Keratinocyte (primary cell): Measurements from ENCODE around the gene IPO8.

Source experiments
- EZH2 ChIP-seq: IDR thresholded peaks from one replicate; pipeline ENCODE4 v1.6.1; 2012; ENCODE audit warnings: inconsistent platforms, mild to moderate bottlenecking, low read length, moderate library complexity
- TF ChIP-seq, protein P1 (sequence below), 3 experiments: IDR thresholded peaks in 1 of 3; conservative IDR thresholded peaks in 1 of 3; optimal IDR thresholded peaks in 1 of 3; 2 replicates in 2 of 3; 3 replicates in 1 of 3; pipeline versions ENCODE3 to v1.5.1; 2011; ENCODE audit warnings: low read length in 3 of 3, mild to moderate bottlenecking in 3 of 3, moderate library complexity in 2 of 3, control low read depth in 1 of 3, inconsistent platforms in 1 of 3; ENCODE audit not compliant: insufficient read depth in 2 of 3; ENCODE audit errors: extremely low read depth in 1 of 3

DNA sequence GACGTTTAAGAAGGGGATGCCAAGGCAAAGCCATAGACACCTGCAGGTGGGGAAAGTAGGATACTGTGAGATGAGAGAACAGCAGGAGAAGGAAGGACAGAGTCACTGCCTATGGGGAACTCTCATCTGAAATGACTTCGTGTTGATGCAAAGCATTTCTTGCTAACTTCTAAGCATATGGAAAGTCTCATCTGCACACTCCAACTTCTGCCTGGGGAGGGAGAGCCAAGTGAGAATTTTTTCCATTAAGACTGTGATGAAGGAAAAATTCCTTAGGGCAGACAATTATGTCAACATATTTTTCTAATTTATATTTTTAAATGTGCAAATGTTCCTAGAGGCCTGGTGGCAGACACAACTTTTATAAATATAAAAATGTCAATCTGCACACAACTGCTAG is 115.3 kb downstream of the IPO8 start:
- TF ChIP-seq, protein P1, sequence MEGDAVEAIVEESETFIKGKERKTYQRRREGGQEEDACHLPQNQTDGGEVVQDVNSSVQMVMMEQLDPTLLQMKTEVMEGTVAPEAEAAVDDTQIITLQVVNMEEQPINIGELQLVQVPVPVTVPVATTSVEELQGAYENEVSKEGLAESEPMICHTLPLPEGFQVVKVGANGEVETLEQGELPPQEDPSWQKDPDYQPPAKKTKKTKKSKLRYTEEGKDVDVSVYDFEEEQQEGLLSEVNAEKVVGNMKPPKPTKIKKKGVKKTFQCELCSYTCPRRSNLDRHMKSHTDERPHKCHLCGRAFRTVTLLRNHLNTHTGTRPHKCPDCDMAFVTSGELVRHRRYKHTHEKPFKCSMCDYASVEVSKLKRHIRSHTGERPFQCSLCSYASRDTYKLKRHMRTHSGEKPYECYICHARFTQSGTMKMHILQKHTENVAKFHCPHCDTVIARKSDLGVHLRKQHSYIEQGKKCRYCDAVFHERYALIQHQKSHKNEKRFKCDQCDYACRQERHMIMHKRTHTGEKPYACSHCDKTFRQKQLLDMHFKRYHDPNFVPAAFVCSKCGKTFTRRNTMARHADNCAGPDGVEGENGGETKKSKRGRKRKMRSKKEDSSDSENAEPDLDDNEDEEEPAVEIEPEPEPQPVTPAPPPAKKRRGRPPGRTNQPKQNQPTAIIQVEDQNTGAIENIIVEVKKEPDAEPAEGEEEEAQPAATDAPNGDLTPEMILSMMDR (optimal IDR thresholded peaks at IDR 0.05 in 1 of 3, IDR thresholded peaks at IDR 0.05 in 1 of 3, conservative IDR thresholded peaks at IDR 0.05 in 1 of 3; ENCODE audit: extremely low read depth in 1 of 3, insufficient read depth in 2 of 3, low read length in 3 of 3) = no peak
- no peak for TF ChIP-seq EZH2
